ENCODE data around the gene GOLGA6L6.
"Not testable (repeated sequence)": the region's sequence is repeated elsewhere in the genome, so short reads cannot be mapped to it uniquely, and the experiment has no call there.

DNA sequence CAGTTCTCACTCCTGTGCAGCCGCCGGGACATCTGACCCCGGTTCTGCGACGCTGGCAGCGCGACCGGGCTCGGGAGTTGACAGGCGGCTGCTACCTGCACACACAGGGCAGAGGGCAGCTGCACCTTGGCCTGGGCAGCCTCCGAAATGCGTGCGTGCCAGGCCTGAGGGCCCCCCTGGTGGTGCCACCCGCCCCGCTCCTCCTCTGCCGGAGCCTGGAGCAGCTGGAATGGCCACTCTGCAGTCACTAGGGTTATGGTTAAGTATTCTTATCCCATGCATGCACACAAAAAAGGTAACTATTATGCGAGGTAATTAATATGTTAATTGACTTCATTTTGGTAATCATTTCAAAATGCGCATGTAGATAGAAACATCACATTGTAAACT is 41.1 kb upstream of the GOLGA6L6 start:
- not testable (repeated sequence) for TF ChIP-seq ZBTB17 (tag by site-specific recombination; IDR thresholded peaks at IDR 0.05); ZNF324 (tag by site-specific recombination; IDR thresholded peaks at IDR 0.05); ZNF341 (tag by site-specific recombination; IDR thresholded peaks at IDR 0.05; ENCODE audit: low read depth); ZNF530 (tag by site-specific recombination; IDR thresholded peaks at IDR 0.05; ENCODE audit: low read depth); ZNF48 (tag by site-specific recombination; IDR thresholded peaks at IDR 0.05); ZIC2 (tag by site-specific recombination; IDR thresholded peaks at IDR 0.05); ZNF23 (tag by site-specific recombination; IDR thresholded peaks at IDR 0.05; ENCODE audit: borderline replicate concordance); ZNF521 (tag by site-specific recombination; IDR thresholded peaks at IDR 0.05); ZNF610 (tag by site-specific recombination; IDR thresholded peaks at IDR 0.05; ENCODE audit: borderline replicate concordance); ZFP3 (tag by site-specific recombination; IDR thresholded peaks at IDR 0.05; ENCODE audit: low read depth)
- TF ChIP-seq, protein P1, sequence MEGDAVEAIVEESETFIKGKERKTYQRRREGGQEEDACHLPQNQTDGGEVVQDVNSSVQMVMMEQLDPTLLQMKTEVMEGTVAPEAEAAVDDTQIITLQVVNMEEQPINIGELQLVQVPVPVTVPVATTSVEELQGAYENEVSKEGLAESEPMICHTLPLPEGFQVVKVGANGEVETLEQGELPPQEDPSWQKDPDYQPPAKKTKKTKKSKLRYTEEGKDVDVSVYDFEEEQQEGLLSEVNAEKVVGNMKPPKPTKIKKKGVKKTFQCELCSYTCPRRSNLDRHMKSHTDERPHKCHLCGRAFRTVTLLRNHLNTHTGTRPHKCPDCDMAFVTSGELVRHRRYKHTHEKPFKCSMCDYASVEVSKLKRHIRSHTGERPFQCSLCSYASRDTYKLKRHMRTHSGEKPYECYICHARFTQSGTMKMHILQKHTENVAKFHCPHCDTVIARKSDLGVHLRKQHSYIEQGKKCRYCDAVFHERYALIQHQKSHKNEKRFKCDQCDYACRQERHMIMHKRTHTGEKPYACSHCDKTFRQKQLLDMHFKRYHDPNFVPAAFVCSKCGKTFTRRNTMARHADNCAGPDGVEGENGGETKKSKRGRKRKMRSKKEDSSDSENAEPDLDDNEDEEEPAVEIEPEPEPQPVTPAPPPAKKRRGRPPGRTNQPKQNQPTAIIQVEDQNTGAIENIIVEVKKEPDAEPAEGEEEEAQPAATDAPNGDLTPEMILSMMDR (tag by site-specific recombination; IDR thresholded peaks at IDR 0.05), result not testable (repeated sequence)
- TF ChIP-seq, protein P2, sequence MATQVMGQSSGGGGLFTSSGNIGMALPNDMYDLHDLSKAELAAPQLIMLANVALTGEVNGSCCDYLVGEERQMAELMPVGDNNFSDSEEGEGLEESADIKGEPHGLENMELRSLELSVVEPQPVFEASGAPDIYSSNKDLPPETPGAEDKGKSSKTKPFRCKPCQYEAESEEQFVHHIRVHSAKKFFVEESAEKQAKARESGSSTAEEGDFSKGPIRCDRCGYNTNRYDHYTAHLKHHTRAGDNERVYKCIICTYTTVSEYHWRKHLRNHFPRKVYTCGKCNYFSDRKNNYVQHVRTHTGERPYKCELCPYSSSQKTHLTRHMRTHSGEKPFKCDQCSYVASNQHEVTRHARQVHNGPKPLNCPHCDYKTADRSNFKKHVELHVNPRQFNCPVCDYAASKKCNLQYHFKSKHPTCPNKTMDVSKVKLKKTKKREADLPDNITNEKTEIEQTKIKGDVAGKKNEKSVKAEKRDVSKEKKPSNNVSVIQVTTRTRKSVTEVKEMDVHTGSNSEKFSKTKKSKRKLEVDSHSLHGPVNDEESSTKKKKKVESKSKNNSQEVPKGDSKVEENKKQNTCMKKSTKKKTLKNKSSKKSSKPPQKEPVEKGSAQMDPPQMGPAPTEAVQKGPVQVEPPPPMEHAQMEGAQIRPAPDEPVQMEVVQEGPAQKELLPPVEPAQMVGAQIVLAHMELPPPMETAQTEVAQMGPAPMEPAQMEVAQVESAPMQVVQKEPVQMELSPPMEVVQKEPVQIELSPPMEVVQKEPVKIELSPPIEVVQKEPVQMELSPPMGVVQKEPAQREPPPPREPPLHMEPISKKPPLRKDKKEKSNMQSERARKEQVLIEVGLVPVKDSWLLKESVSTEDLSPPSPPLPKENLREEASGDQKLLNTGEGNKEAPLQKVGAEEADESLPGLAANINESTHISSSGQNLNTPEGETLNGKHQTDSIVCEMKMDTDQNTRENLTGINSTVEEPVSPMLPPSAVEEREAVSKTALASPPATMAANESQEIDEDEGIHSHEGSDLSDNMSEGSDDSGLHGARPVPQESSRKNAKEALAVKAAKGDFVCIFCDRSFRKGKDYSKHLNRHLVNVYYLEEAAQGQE (tag by site-specific recombination; IDR thresholded peaks at IDR 0.05), result not testable (repeated sequence)
- TF ChIP-seq, protein P3, sequence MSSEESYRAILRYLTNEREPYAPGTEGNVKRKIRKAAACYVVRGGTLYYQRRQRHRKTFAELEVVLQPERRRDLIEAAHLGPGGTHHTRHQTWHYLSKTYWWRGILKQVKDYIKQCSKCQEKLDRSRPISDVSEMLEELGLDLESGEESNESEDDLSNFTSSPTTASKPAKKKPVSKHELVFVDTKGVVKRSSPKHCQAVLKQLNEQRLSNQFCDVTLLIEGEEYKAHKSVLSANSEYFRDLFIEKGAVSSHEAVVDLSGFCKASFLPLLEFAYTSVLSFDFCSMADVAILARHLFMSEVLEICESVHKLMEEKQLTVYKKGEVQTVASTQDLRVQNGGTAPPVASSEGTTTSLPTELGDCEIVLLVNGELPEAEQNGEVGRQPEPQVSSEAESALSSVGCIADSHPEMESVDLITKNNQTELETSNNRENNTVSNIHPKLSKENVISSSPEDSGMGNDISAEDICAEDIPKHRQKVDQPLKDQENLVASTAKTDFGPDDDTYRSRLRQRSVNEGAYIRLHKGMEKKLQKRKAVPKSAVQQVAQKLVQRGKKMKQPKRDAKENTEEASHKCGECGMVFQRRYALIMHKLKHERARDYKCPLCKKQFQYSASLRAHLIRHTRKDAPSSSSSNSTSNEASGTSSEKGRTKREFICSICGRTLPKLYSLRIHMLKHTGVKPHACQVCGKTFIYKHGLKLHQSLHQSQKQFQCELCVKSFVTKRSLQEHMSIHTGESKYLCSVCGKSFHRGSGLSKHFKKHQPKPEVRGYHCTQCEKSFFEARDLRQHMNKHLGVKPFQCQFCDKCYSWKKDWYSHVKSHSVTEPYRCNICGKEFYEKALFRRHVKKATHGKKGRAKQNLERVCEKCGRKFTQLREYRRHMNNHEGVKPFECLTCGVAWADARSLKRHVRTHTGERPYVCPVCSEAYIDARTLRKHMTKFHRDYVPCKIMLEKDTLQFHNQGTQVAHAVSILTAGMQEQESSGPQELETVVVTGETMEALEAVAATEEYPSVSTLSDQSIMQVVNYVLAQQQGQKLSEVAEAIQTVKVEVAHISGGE (tag by site-specific recombination; conservative IDR thresholded peaks at IDR 0.05; ENCODE audit: low read depth), result not testable (repeated sequence)
- TF ChIP-seq, protein P4, sequence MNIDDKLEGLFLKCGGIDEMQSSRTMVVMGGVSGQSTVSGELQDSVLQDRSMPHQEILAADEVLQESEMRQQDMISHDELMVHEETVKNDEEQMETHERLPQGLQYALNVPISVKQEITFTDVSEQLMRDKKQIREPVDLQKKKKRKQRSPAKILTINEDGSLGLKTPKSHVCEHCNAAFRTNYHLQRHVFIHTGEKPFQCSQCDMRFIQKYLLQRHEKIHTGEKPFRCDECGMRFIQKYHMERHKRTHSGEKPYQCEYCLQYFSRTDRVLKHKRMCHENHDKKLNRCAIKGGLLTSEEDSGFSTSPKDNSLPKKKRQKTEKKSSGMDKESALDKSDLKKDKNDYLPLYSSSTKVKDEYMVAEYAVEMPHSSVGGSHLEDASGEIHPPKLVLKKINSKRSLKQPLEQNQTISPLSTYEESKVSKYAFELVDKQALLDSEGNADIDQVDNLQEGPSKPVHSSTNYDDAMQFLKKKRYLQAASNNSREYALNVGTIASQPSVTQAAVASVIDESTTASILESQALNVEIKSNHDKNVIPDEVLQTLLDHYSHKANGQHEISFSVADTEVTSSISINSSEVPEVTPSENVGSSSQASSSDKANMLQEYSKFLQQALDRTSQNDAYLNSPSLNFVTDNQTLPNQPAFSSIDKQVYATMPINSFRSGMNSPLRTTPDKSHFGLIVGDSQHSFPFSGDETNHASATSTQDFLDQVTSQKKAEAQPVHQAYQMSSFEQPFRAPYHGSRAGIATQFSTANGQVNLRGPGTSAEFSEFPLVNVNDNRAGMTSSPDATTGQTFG (tag by site-specific recombination; IDR thresholded peaks at IDR 0.05; ENCODE audit: borderline replicate concordance), result not testable (repeated sequence)
